HCT116 (cell line): ENCODE data around the gene OCA2. TPM values are rescaled to one million over a fixed set of nuclear protein-coding genes. Genes with fewer than 3 reads are reported as not detected.

Experiments used
- ATAC-seq: fragments of 200-7000 bp; cut with Tn5 transposase; 2 replicates; pipeline ENCODE4 v1.9.1; 2020; ENCODE audit warnings: mild to moderate bottlenecking, moderate library complexity
- BruUV-seq: library from RNA; stranded (reverse); fragments of 400-500 nt; replicated peaks from 2 replicates; lab custom pipeline; 2021; lab: Mats Ljungman, UMichigan
- CTCF ChIA-PET: fragments of 300-600 bp; sonication (Branson Sonifier 250); formaldehyde crosslinking; loops from one replicate; lab custom pipeline; 2021; ENCODE audit warnings: antibody characterized with exemption; lab: Charles Lee
- POLR2A ChIA-PET: fragments of 300-600, 350-600 bp; sonication (Branson Sonifier 250); formaldehyde crosslinking; loops from one replicate; lab custom pipeline; 2021; ENCODE audit warnings: antibody characterized with exemption; lab: Charles Lee
- RAD21 ChIA-PET, 2 experiments: fragments of 300-600 bp; sonication (Branson Sonifier 250); formaldehyde crosslinking; loops; one replicate each; lab custom pipeline; 2023; ENCODE audit warnings: low total read pairs in 2 of 2; ENCODE audit not compliant: uncharacterized antibody in 2 of 2, unreplicated experiment in 2 of 2, low non-redundant PET in 1 of 2; lab: Charles Lee
- DNase-seq: peaks from one replicate; pipeline ENCODE4 v3.0.0-alpha.2; 2010; ENCODE audit warnings: low read depth, low spot score
- H2AFZ ChIP-seq: fragments of 200-600 bp; shearing (Covaris generic), sonication (generic); 2 replicates; pipeline ENCODE4 v1.6.1; 2017; ENCODE audit warnings: low read depth, mixed run types, mixed read lengths, antibody characterized with exemption, low read length; ENCODE audit not compliant: poor library complexity, severe bottlenecking
- H3K27ac ChIP-seq: 2 replicates; pipeline ENCODE4 v1.5.1; 2012; ENCODE audit warnings: low read depth, low read length
- H3K27me3 ChIP-seq: fragments of 200-600 bp; sonication (generic); 2 replicates; pipeline ENCODE4 v1.6.1; 2016; ENCODE audit warnings: mixed run types, low read length, mixed read lengths; ENCODE audit not compliant: insufficient read depth
- H3K36me3 ChIP-seq, 2 experiments: fragments of 200-500 bp in 1 of 2; fragments of 200-600 bp in 1 of 2; sonication (Bioruptor generic) in 1 of 2; sonication (generic) in 1 of 2; 2 replicates each; pipeline versions ENCODE4 v1.5.1 to v1.6.1; 2014 to 2016; ENCODE audit warnings: low read length in 2 of 2, inconsistent platforms in 1 of 2, mixed read lengths in 1 of 2, mixed run types in 1 of 2; ENCODE audit not compliant: insufficient read depth in 2 of 2, control insufficient read depth in 1 of 2
- H3K4me1 ChIP-seq, 2 experiments: fragments of 200-600 bp in 1 of 2; sonication (generic) in 1 of 2; 2 replicates each; pipeline versions ENCODE4 v1.5.1 to v1.6.1; 2012 to 2017; ENCODE audit warnings: low read length in 2 of 2, inconsistent platforms in 1 of 2, mild to moderate bottlenecking in 1 of 2, mixed read lengths in 1 of 2, mixed run types in 1 of 2, moderate library complexity in 1 of 2; ENCODE audit not compliant: insufficient read depth in 2 of 2, control insufficient read depth in 1 of 2
- H3K4me2 ChIP-seq: fragments of 200-600 bp; sonication (generic); 2 replicates; pipeline ENCODE4 v1.6.1; 2017; ENCODE audit warnings: mixed run types, low read length, mixed read lengths
- H3K4me3 ChIP-seq, 2 experiments: fragments of 200-600 bp in 1 of 2; sonication (generic) in 1 of 2; replicated peaks in 1 of 2; 2 replicates each; pipeline ENCODE4 v1.5.1; 2011 to 2016; ENCODE audit warnings: low read length in 2 of 2, control low read depth in 1 of 2, low read depth in 1 of 2, mild to moderate bottlenecking in 1 of 2, mixed read lengths in 1 of 2, mixed run types in 1 of 2
- H3K79me2 ChIP-seq: fragments of 200-600 bp; sonication (generic); 2 replicates; pipeline ENCODE4 v1.6.1; 2017; ENCODE audit warnings: mild to moderate bottlenecking, mixed run types, low read length, moderate library complexity, mixed read lengths; ENCODE audit not compliant: insufficient read depth
- H3K9ac ChIP-seq: fragments of 200-600 bp; sonication (generic); 2 replicates; pipeline ENCODE4 v1.6.1; 2016; ENCODE audit warnings: low read length, mixed read lengths
- H3K9me2 ChIP-seq: fragments of 200-600 bp; sonication (generic), shearing (Covaris generic); 2 replicates; pipeline ENCODE4 v1.6.1; 2017; ENCODE audit warnings: mixed run types, mild to moderate bottlenecking, moderate library complexity; ENCODE audit not compliant: insufficient read depth
- H3K9me3 ChIP-seq, 2 experiments: fragments of 200-500 bp in 1 of 2; fragments of 200-600 bp in 1 of 2; sonication (Bioruptor generic) in 1 of 2; sonication (generic) in 1 of 2; 2 replicates each; pipeline ENCODE4 v1.6.1; 2014 to 2017; ENCODE audit warnings: low read length in 2 of 2, mixed read lengths in 2 of 2, inconsistent platforms in 1 of 2, low read depth in 1 of 2, mild to moderate bottlenecking in 1 of 2, mixed run types in 1 of 2, moderate library complexity in 1 of 2; ENCODE audit not compliant: control insufficient read depth in 1 of 2, insufficient read depth in 1 of 2
- H4K20me1 ChIP-seq: fragments of 200-600 bp; sonication (generic), shearing (Covaris generic); 2 replicates; pipeline ENCODE4 v1.6.1; 2017; ENCODE audit warnings: mixed run types, mild to moderate bottlenecking, moderate library complexity; ENCODE audit not compliant: insufficient read depth
- ATF3 ChIP-seq: IDR thresholded peaks from 2 replicates; pipeline ENCODE4 v1.6.1; 2012
- EGR1 ChIP-seq: IDR thresholded peaks from 2 replicates; pipeline ENCODE4 v1.6.1; 2012; ENCODE audit warnings: low read depth
- ELF1 ChIP-seq: IDR thresholded peaks from 2 replicates; pipeline ENCODE4 v1.6.1; 2012; ENCODE audit warnings: low read depth, borderline replicate concordance
- EZH2 ChIP-seq: fragments of 200-600 bp; sonication (generic); IDR thresholded peaks from 2 replicates; pipeline ENCODE4 v1.6.1; 2017; ENCODE audit warnings: antibody characterized with exemption, mixed run types
- EZH2phosphoT487 ChIP-seq: fragments of 200-600 bp; IDR thresholded peaks from 2 replicates; pipeline ENCODE4 v1.6.1; 2018; ENCODE audit warnings: antibody characterized with exemption, borderline replicate concordance
- POLR2A ChIP-seq: IDR thresholded peaks from 2 replicates; pipeline ENCODE4 v1.7.0; 2011; ENCODE audit warnings: borderline replicate concordance; ENCODE audit not compliant: insufficient read depth, insufficient read length; ENCODE audit errors: extremely low read depth
- SP1 ChIP-seq: IDR thresholded peaks from 2 replicates; pipeline ENCODE4 v1.6.1; 2012; ENCODE audit warnings: low read depth
- SRF ChIP-seq: IDR thresholded peaks from 2 replicates; pipeline ENCODE4 v1.6.1; 2012; ENCODE audit warnings: low read depth
- TCF7L2 ChIP-seq: IDR thresholded peaks from 2 replicates; pipeline ENCODE4 v1.7.0; 2011; ENCODE audit warnings: borderline replicate concordance, inconsistent platforms; ENCODE audit not compliant: insufficient read depth, insufficient read length; ENCODE audit errors: extremely low read depth
- ZBTB33 ChIP-seq: IDR thresholded peaks from 2 replicates; pipeline ENCODE4 v1.6.1; 2011; ENCODE audit warnings: mild to moderate bottlenecking, low read length, moderate library complexity; ENCODE audit not compliant: insufficient replicate concordance; ENCODE audit errors: extremely low read depth
- intact Hi-C: fragments of 100-400 bp; cut with micrococcal nuclease; formaldehyde crosslinking; loops from 2 replicates; pipeline ENCODE4 v1.10.0; 2022
- total RNA-seq: library from RNA; stranded (reverse); gene quantifications from one replicate; pipeline ENCODE4 v1.2.1, GENCODE V29; 2021; ENCODE audit not compliant: unreplicated experiment

Gene OCA2
- total RNA-seq, 1 experiment from 2014 or later, result not detected

- H3K4me3 ChIP-seq, result no peak overlapping the region
- no peak for DNase-seq
- RAD21 ChIA-PET, result no interaction called here
- H3K9me2 ChIP-seq, result no peaks in the 10 kb centered on the region
- intact Hi-C loops, result no loop called here
- no peaks in the 10 kb centered on the region for H3K27me3 ChIP-seq
- POLR2A ChIA-PET, result no interaction called here
- CTCF ChIA-PET, result no interaction called here
- ATAC-seq, result no peak
- no peaks in the 10 kb centered on the region for H3K36me3 ChIP-seq
- no peaks in the 10 kb centered on the region for H4K20me1 ChIP-seq
- H3K4me2 ChIP-seq, result no peak overlapping the region
- no peak overlapping the region for H3K9ac ChIP-seq
- no peaks in the 10 kb centered on the region for H3K9me3 ChIP-seq
- BruUV-seq, result no TSS peak
- no peaks in the 10 kb centered on the region for H3K79me2 ChIP-seq
- H2AFZ ChIP-seq, result no peak overlapping the region
- H3K4me1 ChIP-seq, result peaks cover 3 to 9% of the 10 kb centered on the region in 2 experiments; a peak in 3 of 4 replicates
- no peak overlapping the region for H3K27ac ChIP-seq
- no peak for TF ChIP-seq ELF1
- TF ChIP-seq ZBTB33, result no peak
- no peak for TF ChIP-seq EGR1
- TF ChIP-seq SRF, result no peak
- no peak for TF ChIP-seq POLR2A
- no peak for TF ChIP-seq EZH2
- TF ChIP-seq SP1, result no peak
- TF ChIP-seq EZH2phosphoT487, result no peak
- no peak for TF ChIP-seq TCF7L2
- no peak for TF ChIP-seq ATF3
Observed at GRCh38 chr15:28096670-28097431, 2.3 kb downstream of the OCA2 start.
